Epithelial cell of proximal tubule (primary cell): Measurements from ENCODE around the gene PARVA. TPM values are rescaled to one million over a fixed set of nuclear protein-coding genes. Genes with fewer than 3 reads are reported as not detected.

Experiments
- DNase-seq: peaks from one replicate; pipeline ENCODE4 v3.0.0-alpha.2; 2011; ENCODE audit warnings: low read depth
- H3K4me3 ChIP-seq: 2 replicates; pipeline ENCODE4 v1.5.1; 2011; ENCODE audit warnings: low read depth, mild to moderate bottlenecking, low read length
- total RNA-seq: library from RNA; depleted of rRNA; stranded (reverse); fragments of >200 nt; gene quantifications from 2 replicates; pipeline ENCODE4 v1.2.3, GENCODE V29; 2015
- TF ChIP-seq, protein P1 (sequence below): conservative IDR thresholded peaks from 2 replicates; pipeline ENCODE4 v1.5.1; 2012; ENCODE audit warnings: low read depth, mild to moderate bottlenecking, low read length

The PARVA gene
- total RNA-seq, 1 donor from 2014 or later = 32.6 TPM

GRCh38 chr11:12377824-12378593, 638 bp downstream of the PARVA start:
- TF ChIP-seq, protein P1, sequence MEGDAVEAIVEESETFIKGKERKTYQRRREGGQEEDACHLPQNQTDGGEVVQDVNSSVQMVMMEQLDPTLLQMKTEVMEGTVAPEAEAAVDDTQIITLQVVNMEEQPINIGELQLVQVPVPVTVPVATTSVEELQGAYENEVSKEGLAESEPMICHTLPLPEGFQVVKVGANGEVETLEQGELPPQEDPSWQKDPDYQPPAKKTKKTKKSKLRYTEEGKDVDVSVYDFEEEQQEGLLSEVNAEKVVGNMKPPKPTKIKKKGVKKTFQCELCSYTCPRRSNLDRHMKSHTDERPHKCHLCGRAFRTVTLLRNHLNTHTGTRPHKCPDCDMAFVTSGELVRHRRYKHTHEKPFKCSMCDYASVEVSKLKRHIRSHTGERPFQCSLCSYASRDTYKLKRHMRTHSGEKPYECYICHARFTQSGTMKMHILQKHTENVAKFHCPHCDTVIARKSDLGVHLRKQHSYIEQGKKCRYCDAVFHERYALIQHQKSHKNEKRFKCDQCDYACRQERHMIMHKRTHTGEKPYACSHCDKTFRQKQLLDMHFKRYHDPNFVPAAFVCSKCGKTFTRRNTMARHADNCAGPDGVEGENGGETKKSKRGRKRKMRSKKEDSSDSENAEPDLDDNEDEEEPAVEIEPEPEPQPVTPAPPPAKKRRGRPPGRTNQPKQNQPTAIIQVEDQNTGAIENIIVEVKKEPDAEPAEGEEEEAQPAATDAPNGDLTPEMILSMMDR = peak; percentile 6
- peak; percentile 25 for DNase-seq
- peak overlapping the region; percentile 63 for H3K4me3 ChIP-seq

GRCh38 chr11:12380565-12381325, 3.4 kb downstream of the PARVA start:
- H3K4me3 ChIP-seq = no peak overlapping the region
- no peak for DNase-seq
- TF ChIP-seq, protein P1 = no peak

DNA sequence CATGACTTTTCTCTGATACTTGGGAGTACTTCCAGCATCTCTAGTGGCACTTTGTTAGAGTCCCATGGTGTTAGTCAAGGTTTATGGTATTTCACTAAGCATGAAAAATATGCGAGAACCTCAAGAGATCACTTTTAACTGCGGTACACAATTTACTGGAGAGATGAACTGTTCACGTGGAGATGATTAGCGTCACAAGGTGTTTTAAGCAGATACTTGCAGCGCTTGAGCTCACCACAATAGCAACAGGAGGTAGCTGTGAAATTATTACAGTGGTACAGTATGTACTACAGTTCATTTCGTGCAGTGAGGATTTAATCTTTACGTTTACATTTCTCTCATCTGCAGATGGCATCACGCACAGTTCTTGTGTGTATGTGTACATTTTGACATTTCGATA, 4.5 kb downstream of the PARVA start:
- TF ChIP-seq, protein P1 = no peak
- no peak for DNase-seq
- no peak overlapping the region for H3K4me3 ChIP-seq

DNA sequence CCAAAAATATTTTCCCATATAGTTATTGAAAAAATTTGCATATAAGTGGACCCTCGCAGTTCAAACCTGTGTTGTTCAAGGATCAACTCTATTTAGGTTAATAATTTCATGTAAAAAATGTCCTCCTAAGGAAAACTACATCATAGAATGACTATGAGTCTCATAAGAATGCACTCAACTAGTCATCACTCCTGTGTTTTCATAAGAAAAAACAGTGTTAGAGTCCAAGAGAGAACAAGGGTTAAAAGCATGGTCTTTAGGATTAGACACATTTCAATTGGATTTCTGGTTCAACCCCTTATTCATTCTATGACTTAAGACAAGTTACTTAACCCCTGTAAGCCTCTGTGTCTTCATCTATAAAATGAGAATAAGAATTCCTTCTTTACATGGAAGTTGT, 5.1 kb downstream of the PARVA start:
- TF ChIP-seq, protein P1 = no peak

GRCh38 chr11:12386309-12386708, 8.9 kb downstream of the PARVA start:
- no peak for DNase-seq
- TF ChIP-seq, protein P1 = no peak
- H3K4me3 ChIP-seq = no peak overlapping the region

More for the DNA sequence above, 5.1 kb downstream of the PARVA start:
- DNase-seq = no peak
- no peak overlapping the region for H3K4me3 ChIP-seq

- H3K4me3 ChIP-seq = no peak overlapping the region
- DNase-seq = no peak
- TF ChIP-seq, protein P1 = no peak
These were observed 9.4 kb downstream of the PARVA start for GRCh38 chr11:12386745-12387144.
